Skin of body (tissue), 2 donors: ENCODE measurements around the gene CPZ. TPM values are rescaled to one million over a fixed set of nuclear protein-coding genes. Genes with fewer than 3 reads are reported as not detected.

Source experiments
- DNase-seq: peaks from one replicate; lab custom pipeline; 2025; lab: John Stamatoyannopoulos, UW
- total RNA-seq: library from RNA; depleted of rRNA; stranded (reverse); fragments of >200 nt; gene quantifications from one replicate; pipeline ENCODE4 v1.2.3, GENCODE V29; 2014

Gene CPZ
- total RNA-seq = 14.1 TPM

DNA sequence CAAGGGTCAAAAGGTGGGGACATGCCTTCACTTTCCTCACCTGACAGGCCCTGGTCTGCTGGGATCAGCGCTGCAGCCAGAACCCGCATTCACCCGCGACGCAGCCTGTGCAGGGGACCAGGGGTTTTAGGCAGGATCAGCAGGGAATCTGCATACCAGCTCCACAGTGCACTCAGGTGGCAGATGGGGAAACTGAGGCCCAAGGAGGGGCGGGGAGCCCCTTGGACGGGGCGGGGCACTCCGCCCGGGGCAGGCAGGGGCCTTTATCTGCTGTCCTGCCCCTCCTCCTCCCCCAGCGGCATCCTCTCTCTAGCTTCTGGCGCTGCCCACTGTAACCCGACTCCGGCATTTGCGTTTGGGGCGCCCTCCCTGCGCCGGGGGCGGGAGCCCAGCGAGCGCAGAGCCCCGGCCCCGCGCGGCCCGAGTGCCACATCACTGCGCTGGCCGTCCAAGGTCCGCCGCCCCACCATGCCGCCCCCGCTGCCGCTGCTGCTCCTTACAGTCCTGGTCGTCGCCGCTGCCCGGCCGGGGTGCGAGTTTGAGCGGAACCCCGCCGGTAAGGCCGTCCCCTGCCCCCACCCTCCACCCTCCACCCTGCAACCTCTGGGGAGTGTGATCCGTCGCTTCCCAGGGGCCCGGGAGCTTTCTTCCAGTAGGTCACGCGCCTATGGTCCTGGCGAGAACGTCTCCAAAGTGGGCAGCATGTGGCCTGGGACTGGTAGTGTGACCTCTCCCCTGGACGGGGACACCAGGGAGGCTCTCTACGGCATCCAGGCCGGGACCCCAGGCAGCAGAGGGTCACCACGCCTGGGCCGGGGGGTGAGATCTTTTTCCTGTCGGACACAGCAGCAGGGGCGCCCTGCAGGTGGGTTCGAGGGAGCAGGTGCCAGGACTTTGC lies at the start of gene CPZ:
TSS of gene CPZ (plus strand) at position 400 of the 898 bp plus-strand sequence. CDS start at position 469, 69 bp downstream.
- DNase-seq = no peak

DNA sequence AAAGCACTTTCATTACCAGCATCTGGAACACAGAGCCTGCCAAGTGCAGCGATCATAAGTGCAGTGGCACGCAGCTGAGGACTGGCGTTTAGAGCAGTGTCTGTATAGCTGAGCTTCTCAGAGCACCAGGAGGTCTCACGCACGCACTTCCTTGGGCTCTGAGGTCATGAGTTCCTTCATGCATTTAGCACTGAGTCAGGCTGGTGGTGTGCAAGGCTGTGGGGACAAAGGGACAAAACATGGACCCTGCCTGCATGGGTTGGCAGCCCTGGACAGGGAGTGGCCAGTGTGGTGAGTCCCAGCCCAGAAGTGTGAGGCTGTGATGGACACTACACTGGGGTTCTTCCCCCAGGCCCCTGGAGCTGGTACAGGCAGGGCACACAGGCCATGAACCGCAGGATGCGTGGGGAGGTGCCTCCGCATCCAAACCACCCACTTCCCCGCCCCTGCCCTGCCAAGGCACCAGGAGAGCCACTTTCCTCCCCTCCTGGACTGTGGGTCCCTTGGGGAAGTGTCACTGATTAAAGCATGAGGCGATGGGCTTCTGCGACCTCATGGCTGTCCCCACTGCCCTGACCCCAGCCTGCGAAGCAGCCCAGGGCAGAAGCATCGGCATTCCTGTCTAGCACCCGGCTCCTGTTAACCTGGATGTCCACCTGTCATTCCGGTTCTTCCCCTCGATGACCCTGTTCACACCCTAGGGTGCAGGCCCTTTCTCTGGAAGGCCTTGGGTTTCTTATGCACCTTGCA lies 49.6 kb upstream of the CPZ start:
- DNase-seq = no peak

DNA sequence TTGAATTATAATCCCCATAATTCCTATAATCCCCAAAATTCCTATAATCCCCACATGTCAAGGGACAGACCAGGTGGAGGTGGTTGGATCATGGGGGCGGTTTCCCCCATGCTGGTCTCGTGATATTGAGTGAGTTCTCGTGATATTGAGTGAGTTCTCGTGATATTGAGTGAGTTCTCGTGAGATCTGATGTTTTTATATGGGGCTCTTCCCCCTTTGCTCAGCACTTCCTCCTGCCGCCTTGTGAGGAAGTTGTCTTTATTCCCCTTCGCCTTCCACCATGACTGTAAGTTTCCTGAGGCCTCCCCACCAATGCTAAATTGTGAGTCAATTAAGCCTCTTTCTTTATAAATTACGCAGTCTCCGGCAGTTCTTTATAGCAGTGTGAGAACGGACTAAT lies 48.9 kb upstream of the CPZ start:
- DNase-seq = no peak

DNA sequence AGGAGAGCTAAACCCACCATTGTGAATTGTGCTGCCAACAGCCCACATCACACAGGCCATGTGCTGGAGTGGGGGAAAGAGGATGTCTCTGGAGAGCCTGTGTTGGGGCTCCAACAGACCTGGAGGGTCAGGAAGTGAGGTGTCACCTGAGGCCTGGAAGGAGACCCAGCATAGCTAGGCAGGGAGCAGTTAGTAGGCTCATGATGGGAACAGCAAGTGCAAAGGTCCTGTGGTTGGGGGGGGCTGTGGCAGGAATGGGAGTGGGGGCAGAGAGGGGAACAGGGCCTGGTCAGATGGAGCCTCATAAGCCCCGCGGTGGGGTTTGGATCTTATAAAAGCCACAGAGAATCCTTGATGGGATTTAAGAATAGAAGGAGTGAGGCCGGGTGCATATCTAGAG lies 48.3 kb upstream of the CPZ start:
- DNase-seq = no peak

DNA sequence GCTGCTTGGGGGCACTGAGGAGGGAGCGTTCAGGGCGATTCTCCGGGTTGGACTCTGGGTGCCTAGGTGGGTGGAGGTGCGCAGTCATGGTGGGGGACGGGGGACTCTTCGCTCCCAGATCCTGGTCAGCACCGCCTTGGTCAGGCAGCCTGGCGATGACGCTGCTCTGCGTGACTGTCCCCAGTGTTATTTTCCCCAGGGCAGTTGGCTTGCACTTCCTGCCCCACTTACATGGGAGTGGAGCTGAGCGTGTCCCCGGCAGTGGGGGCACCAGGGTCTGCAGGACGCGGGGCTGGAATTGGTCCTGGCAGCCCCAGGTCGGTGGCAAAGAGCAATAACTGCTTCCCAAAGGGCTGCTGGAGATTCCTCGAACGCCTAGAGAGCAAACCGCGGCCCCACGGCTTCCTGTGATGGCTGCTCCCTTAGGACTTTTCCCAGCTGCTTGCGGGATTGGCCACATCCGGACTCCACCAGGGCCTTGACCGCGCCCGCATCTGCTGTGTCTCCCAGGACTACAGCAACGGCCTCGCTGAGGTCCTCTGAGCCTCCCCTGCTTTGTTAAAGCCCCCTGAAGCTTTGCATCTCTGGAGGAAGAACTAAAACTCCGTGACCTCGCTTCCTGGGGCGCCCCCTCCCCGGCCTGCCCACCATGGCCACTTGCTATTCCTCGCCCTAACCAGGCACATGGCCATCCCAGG lies 47.7 kb upstream of the CPZ start:
- DNase-seq = no peak

DNA sequence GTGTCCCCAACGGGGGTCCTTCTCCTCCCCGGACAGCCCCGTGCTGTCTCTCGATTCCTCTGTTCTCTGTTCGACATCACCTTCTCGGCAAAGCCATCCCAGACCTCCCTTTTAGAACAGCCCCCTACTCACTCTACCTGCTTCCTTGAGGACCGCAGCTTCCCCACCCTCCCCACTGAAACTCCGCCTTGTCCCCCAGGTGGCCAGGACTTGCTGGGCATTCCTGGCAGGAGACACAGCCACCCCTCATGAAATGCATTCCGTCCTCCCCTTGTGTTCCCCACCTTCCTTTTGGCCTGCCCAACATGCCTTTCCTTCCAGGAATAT lies 47.2 kb upstream of the CPZ start:
- no peak for DNase-seq

DNA sequence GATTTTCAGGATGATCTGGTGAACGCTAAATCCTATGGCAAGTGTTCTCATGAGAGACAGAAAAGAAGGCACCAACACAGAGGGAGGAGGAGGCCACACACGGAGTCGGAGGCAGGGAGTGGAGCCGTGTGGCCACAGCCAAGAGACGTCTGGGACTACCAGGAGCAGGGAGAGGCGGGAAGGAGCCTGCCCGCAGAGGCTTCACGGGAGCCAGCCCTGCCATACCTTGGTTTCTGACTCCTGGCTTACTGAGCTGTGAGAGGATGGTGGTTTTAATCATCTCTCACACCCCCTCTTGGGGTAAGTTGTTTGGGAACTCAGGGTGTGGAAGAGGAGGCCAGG lies 45.8 kb upstream of the CPZ start:
- DNase-seq = no peak

DNA sequence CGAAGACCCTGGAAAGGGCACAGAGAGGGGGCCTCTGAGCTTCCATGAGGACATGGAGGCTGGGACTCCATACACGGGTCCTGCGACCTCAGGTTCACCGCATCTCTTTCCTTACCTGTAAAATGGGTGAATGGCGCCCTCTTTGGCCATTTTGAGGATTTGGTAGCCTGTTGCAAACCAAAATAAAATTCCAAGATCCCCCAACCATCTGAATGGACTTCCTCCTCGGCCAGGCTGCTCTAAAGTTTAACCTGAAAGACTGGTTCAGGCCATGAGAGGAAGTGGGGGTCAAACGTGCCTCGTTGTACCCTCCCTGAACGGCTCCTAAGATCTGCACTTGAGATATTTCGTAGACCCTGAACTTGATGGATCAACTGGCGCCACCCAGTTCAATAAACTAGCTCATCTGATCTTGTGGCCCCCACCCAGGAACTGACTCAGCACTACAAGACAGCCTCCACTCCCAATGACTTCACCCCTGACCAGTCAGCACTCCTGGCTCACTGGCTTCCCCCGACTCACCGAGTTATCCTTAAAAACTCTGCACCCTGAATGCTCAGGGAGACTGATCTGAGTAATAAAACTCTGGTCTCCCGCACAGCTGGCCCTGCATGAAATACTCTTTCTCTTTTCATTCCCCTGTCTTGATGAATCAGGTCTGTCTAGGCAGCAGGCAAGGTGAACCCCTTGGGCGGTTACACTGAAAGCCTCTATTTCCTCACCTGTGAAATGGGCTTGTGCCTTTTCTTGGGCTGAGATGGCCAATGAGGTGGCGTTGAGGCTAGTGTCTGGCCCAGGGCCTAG lies 45.3 kb upstream of the CPZ start:
- DNase-seq = no peak

DNA sequence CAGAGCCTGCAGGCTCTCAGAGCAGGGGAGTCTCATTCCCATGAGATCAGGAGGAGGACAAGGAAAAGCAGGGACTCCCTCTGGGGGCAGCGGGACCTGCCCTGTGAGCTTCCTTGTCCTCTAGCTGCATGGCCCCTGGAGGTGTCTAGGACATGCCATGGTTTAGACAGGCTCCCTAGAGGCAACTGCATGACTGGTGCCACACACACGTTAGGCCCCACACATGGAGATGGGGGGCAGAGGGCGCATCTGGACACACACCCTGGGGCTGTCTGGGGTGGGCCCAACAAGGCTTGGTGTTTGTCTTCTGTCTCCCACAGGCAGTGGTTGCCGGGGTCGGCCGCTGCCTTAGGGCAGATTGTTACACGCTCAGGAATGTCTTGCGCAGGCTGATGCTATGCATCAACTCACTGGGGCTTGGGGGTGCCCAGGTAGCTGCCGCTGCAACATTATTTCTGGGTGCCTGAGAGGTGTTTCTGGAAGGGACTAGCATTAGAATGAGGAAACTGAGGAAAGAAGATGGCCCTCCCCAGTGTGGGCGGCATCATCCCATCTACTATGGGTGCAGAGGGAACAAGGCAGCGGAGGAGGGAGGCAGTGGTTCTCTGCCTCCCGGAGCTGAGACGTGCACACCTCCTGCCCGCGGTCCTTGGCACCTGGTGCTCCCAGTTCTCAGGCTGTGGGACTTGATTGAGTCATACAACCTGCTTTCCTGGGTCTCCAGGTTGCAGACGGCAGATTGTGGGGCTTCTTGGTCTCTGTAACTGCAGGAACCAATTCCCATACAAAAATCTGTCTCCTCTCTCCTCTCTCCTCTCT lies 44.4 kb upstream of the CPZ start:
- DNase-seq = no peak

DNA sequence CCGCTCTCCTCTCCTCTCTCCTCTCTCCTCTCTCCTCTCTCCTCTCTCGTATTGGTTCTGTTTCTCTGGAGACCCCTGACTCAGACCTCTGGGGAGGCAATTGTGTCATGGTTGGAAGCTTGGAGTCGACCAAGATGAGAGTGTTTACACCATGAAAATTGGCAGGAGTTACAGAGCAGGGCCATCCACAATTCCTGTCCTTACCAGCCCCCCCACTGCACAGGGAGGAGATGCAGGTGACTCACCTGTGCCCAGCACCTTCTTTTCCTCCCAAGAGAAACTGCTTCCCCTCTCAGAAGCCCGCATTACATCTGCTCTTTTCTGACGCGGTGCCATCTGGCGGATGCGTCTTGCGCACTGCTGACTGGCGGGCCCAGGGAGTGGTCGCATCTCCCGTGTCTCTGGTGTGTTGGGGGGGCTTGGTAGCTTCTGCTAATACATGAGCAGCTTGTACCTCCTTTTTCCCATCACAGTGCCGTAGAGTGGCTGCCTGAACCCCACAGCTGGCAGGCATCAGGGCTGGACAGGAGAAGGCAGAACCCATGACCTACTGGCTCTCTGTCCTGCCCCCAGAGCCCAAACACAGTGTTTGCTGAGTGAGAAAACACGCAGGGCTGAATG lies 43.7 kb upstream of the CPZ start:
- DNase-seq = no peak

DNA sequence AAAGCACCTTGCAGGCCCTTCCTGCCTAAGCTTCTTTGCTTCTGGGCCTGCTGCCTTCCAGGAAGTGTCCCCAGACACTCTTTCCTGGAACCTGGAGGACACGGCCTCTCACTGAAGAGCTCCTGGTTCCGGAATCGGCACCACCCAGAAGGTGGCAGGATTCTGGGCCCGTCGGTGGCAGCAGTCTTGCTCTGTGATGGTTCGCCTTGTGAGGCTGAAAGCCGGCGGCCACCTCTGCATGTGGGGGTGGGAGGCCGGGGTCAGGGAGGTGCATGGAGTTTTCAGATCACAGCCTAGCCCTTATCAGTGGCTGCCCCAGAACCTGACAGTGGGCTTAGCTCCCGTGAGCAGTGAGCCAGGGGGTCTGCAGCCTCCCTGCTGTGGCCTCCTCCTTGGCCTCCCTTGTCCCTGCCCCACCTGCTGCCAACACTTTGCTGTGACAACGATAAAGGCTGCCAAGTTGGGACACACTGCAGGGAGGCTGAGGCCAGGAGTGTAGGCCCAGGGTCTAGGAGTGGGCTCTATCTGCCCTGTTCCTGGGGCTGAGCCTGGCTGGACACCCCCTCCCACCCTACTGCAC lies 43.1 kb upstream of the CPZ start:
- DNase-seq = no peak

DNA sequence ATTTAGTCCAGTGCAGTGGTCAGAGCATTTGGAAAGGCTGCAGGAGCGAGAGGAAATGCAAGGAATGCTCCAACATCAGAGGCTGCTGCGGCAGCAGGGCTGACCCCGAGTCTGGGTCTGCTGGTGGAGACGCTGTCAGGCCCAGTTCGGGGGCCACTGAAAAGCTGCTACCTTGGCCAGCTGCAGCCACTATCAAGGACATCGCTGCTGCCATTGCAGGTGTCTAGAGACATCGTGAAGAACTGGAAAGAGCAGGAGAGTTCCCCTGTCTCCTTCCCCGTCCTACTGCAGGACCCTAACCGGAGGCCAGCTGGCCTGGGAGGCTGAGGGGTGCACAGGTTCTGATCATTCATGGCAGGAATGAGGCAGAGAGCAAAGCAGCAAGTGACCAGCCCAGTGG lies 41.9 kb upstream of the CPZ start:
- no peak for DNase-seq

DNA sequence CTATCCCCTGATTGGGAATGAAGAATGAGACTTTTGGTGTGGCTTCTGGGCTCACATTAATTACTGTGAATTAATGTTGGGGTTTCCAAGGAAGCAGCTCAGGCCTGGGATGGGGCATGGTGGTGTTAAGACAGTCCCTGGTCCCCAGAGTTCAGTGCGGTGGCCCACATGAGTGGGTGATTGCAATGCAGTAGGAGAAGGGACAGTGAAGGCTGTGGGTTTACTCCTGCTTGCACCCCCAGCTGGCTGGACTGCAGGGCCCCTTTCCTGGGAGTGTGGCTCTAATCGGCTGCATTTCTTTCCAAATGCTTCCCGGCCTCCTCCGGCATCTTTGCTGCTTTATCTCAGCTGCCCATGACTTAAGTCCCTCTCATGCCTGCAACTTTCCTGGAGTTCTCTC lies 40.5 kb upstream of the CPZ start:
- no peak for DNase-seq

DNA sequence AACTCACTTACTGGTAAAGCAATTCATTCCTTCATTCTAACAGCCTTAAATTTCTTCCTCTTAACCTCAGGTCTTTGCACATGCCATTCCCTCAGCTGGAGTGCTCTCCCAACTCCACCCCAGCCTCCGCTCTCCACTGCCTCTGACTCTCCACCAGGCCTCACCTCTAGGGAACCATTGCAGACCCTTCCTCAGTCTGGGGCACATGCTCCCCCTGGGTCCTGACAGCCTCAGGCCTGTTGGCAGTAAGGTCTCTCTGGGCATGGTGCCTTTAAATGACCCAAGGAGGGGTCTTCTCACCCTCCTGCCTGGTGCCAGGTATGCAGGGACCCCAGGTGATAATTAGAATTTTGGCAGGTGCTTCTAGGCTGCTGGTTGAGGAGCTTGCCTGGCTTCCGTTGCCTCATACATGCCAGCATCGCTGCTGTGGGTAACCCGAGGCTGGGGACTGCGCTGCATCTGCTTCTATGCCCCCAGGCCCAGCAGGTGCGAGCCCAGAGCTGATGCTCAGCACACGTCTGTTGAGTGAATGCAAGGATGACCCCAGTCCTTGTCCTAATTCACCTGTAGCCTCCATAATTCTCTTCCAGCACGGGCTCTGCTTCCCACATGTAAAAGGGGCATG lies 39.9 kb upstream of the CPZ start:
- no peak for DNase-seq

DNA sequence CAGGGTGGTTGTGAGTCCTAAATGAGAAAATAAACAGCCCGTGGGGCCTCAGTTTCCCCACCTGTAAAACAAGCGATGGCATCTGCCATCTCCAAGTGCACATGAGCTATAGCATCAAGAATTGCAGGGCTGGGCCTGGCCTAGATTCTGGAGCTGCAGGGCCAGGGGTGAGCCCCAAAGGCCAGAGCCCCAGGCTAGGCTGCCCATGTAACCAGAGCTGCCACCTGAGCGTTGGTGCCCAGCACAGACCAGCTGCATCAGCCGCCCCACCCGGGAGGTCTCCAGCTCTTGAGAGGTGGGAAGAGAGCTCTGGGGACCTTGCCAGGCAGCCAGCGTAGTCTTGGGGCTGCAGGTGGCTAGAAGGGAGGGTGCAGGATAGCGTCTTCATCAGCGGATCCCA lies 39.3 kb upstream of the CPZ start:
- DNase-seq = no peak

DNA sequence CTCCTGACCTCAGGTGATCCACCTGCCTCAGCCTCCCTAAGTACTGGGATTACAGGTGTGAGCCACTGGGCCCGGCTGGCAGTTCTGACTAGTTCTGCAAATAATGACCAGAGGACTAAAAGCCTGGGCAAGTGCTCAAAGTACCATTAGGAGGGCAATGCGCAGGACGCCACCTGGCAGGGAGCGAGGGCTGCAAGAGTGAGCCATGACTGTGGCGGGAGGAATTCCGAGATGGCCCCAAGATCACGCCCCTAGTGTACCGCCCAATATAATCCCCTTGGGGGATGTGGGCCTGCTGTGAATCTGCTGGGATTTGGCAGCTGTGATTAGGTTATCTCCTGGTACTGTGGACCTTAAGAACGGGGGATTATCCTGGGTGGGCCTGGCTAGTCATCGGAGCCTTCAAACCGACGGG lies 38.6 kb upstream of the CPZ start:
- no peak for DNase-seq

DNA sequence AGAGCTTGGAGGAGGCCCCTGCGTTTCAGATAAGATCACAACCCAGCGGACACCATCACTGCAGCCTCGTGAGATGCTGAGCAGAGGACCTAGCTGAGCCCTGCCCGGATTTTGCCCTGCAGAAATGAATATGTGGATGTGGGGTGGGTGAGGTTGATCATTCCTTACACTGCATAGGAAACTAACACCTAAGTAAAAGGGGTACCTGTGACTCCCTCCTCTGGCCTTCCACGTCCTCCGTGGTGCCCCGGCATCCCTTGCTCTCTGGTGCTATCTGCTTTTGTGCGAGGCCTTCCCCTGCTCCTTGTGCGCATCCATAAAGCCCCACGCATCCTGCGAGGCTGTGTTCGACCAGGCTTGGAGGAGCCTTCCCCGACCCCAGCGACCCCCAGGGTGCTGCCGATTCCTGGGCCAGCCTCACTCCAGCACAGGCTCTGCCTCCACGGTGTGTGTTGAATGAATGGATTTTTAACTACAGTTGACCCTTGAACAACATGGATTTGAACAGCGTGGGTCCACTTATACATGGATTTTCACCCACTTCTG lies 37.9 kb upstream of the CPZ start:
- DNase-seq = no peak

DNA sequence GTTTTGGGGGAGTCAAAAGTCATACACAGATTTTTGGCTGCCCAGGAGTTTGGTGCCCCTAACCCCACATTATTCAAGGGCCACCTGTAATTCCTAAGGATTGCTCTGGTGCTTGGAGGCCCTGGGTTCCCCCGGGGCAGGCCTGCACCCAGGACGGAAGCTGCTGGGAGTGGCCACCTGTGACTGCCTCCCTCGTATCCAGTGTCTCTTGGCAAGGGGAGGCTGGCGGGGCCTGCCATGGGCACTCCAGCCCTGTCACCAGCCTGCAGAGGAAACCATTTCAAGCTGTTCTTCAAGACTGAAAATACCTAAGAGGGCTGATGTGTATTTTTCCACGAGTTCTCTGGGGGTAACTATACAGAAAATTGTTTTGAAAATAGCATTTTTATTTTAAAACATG lies 36.8 kb upstream of the CPZ start:
- DNase-seq = no peak
